ENCODE data around the gene GFRA3.
"Not testable (repeated sequence)": the region's sequence is repeated elsewhere in the genome, so short reads cannot be mapped to it uniquely, and the experiment has no call there.

Gene GFRA3

DNA sequence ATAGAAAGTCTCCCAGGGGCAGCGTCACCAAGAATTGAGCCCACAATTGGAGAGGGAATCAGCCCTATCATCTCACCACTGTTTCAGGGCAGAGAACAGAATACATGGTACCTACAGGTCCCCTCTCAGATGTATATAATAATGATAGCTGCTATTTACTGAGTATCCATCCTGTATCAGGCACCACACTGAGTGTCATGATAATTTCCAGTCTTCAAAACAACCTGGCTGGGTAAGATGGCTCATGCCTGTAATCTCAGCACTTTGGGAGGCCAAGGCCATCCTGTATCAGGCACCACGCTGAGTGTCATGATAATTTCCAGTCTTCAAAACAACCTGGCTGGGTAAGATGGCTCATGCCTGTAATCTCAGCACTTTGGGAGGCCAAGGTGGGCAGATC lies 26.6 kb downstream of the GFRA3 start:
- in situ Hi-C loops (cut with HindIII; ENCODE audit: low sequenced_read_pairs), result not testable (repeated sequence)

DNA sequence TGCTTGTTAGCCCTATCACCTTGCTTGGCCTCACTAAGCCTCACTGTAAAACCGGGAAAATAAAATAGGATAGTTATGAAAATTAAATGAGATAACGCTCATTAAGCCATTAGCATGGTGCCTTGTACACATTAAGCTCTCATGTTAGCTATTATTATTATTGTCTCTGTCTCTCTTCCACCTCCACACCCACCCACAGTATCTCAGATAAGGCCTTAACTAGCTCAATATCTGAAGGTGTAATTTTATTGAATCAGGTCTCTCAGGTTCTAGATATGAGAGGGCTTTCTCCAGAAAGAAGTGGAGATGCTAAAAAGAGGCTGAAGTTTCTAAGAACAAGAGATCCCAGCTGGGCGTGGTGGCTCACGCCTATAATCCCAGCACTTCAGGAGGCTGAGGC lies 27.6 kb downstream of the GFRA3 start:
- in situ Hi-C loops (cut with HindIII; ENCODE audit: low sequenced_read_pairs), result no loop called here

DNA sequence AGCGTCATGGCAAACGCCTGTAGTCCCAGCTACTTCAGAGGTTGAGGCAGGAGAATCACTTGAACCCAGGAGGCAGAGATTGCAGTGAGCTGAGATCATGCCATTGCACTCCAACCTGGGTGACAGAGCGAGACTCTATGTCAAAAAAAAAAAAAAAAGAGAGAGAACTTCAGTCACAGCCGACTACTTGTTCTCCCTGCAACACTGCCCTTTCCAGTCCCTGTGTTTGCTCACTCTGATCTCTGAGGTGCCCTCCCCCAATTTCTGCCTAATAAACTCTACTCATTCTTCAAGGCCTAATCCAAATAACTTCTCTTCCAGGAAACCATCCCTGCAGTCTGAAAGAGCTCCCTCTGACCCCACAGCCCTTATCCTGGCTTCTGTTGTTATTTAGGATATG lies 28.1 kb downstream of the GFRA3 start:
- in situ Hi-C loops (cut with HindIII; ENCODE audit: low sequenced_read_pairs), result no loop called here

DNA sequence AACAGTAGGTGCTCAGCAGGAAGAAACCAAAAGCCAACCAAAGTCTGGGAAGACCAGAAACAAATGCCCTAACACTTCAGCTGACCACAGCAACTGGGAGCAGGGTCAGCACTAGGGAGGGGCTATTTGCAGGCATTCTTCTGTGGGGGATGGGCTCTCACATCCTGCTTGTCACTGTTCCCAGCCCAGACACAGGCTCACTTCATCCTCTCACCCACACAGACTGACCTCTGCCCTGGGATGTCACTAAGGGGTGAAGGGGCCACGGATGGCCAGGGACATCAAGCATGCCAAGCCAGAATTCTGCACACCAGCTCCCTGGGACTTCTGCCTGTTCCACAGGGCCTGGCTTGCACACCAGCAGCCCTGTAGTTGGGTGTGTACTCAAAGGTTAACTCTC lies 28.7 kb downstream of the GFRA3 start:
- in situ Hi-C loops (cut with HindIII; ENCODE audit: low sequenced_read_pairs), result no loop called here

DNA sequence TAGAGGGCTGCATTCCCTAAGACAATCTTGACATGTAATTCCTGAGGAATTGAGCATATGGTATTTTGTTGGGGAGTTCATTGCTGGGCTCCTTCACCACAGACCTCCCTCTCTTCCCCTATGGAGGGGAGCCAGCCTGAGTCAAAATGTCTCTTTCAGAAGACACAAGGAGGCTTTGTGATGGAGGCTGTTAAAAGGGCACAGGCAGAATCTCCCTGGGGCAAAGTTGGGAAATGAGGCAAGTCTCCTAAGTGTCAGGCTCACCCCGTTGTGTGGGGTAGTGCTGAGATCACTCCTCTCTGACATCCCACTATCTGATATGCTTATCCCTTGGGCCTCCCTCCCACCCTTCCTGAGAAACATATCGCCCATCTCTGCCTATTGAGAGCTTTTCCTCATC lies 30.6 kb downstream of the GFRA3 start:
- in situ Hi-C loops (cut with HindIII; ENCODE audit: low sequenced_read_pairs), result no loop called here

DNA sequence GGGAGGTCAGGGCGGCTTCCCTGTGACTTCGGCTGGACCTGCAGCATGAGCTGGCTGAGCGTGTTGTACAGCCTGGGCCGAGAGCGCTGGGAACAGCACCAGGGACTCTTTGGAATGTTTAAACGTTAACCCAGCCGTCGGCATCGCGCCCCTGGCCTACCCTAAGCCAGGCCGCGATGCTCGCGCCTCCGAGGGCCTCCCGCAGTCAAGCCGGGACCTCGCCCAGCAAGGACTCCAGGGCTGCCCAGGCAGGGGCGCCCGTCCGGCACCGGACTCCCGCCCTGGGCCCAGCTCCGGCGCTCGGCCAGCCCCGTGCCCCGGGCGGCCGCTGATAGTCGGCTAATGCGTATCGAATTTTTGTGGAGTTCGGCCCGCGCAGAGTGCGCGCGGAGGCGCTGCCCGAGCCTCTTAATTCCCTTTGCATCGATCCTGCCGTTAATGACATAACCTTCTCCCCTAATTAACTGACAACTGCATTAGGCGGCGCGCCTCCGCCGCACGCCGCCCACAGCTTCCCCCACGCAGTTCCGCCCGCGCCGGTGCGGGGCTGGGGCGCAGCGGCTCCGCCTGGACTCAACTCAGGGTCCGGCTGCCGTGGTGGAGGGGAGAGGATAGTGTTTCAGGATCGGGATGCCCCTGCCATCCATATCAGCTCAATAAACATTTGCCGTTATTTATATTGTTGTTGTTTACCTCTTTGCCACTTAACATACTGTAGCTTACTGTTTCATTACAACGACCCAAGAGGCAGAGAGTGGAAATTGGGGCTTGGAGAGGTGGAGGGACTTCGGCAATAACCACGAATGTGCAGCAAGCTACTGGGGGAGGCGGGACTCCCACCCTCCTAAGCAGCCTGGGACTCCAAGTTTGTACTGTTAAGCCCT lies 32.5 kb downstream of the GFRA3 start:
- in situ Hi-C loops (cut with HindIII; ENCODE audit: low sequenced_read_pairs), result no loop called here

DNA sequence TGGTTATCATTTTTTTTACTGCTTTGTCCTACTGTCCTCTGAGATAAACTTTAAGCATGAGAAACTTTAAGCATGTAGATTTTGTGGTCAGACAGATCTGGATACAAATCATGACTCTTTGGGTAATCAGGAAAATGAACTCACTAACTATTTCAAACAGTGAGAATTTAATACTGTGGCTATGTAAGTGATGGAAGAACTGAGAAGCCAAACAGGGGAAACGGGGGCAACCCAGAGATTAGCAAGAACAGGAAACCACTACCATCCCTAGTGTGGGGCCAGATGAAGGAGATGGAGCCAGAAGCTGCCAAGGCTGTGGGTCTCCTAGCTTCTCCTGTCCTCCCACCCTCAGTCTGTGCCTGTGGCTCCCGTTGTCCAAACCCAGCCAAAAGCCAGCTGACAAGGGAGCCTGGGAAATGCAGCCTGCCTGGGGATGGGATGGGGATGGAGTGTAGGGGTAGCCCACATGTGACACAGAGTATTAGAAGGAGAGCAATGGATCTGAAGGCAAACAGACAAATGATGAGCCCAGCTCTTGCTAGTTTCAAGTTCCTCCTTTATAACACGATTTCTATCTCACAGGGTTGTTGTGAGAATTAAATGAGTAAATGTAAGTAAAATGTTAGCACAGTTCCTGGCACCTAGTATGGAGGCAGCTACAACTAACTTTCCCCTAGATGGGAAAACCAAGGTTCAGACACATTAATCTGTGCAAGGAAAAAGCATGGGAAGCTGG lies 33.6 kb downstream of the GFRA3 start:
- in situ Hi-C loops (cut with HindIII; ENCODE audit: low sequenced_read_pairs), result no loop called here

DNA sequence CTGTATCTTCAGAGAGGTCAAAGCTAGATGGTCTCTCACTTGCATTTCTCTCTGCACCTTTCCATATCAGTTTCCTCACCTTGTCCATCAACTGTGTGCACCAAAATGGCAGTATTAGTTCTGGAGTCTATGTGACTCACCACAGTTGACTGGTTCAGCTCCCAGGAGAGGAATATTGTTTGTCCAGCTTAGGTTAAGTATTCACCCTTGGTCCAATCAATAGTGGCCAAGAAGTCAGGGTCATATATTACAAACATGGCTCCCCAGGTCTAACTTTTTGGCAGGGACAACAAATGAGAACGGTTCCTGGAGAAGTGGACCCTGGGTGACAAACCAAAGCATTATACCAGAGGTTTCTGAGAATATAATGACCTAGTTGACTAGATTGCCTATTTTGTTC lies 36.4 kb downstream of the GFRA3 start:
- in situ Hi-C loops (cut with HindIII; ENCODE audit: low sequenced_read_pairs), result no loop called here

DNA sequence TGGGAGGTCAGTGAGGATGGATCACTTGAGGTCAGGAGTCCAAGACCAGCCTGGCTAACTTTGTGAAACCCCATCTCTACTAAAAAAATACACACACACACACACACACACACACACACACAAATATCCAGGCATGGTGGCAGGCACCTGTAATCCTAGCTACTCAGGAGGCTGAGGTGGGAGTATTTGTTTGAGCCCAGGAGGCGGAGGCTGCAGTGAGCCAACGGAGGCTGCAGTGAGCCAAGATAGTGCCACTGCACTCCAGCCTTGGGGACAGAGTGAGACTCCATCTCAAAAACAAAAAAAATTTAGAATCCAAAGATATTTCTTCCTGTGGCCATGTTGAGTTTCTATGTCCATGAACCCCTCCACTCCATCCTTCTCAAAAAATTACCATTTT lies 39.8 kb downstream of the GFRA3 start:
- in situ Hi-C loops (cut with HindIII; ENCODE audit: low sequenced_read_pairs), result no loop called here

DNA sequence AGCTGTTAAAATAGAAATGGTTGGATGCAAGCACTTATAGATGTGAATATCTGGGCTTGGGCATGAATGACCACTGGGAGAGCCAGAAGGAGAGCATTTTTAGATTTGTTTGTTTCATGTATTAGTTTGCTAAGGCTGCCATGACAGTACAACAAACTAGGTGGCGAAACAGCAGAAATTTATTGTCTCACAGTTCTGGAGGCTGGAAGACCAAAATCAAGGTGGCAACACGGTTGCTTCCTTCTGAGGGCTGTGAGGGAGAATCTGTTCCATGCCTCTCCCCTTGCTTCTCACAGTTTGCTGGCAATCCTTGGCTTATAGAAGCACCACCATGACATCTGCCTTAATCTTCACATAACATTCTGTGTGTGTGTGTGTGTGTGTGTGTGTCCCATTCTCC lies 41.1 kb downstream of the GFRA3 start:
- in situ Hi-C loops (cut with HindIII; ENCODE audit: low sequenced_read_pairs), result no loop called here

DNA sequence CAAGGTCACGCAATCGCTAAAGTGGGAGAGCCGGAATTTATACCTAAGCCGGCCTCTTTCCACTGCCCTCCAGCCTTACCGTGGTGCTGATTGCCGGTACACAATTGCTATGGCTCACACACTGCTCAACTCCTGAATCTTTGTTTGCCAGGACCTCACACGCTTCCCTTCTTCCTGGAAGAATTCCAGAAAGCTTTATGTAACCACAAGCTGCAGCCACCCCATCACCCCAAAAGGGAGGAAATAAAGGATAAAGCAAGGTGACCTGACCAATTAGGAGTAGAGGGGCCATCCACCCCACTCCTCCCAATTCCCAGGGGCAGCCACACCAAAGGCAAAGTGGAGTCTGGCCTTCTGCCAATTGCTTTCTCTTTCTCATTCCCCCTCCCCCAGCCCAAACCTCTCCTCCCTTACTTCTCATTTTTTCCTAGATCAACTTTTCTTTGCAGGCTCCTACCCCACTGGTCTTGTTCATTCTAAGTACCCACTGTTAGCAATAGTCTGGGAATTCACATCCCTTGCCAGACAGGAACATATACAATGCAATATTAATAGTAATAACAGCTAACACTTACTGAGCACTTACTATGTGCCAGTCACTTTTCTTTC lies 43.3 kb downstream of the GFRA3 start:
- in situ Hi-C loops (cut with HindIII; ENCODE audit: low sequenced_read_pairs), result no loop called here

DNA sequence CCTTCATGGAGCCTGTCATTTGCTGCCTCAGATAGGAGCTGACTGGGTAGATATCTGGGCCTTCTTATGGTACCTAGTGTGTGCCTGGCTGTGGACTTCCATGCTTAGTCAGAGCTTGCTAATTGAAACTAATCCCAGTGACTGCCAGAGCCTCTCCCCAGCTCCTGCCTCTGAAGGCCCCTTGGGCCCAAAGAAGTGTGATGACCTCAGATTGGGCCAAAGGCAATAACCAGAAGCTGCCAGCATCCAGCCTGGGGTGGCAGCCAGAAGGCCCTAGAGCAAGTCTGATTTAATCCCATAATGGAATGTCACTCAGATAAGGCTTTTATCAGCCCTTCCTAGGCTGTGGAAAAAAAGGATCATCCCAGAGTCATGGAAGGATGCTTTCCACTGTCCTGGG lies 44.2 kb downstream of the GFRA3 start:
- in situ Hi-C loops (cut with HindIII; ENCODE audit: low sequenced_read_pairs), result no loop called here

DNA sequence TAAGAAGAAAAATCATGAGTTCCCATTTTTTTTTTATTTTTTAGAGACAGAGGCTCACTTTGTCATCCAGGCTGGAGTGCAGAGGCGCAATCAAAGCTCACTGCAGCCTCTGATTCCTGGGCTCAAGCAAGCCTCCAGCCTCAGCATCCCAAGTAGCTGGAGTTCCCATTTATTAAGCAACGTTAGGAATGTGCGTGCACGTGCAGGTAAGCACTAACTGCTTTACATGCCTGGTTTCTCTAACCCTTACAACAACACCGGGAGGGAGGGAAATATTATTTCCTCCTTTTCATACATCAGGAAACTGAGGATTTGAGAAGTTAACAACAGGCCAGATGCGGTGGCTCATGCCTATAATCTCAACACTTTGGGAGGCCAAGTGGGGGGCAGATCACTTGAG lies 45.0 kb downstream of the GFRA3 start:
- in situ Hi-C loops (cut with HindIII; ENCODE audit: low sequenced_read_pairs), result no loop called here

DNA sequence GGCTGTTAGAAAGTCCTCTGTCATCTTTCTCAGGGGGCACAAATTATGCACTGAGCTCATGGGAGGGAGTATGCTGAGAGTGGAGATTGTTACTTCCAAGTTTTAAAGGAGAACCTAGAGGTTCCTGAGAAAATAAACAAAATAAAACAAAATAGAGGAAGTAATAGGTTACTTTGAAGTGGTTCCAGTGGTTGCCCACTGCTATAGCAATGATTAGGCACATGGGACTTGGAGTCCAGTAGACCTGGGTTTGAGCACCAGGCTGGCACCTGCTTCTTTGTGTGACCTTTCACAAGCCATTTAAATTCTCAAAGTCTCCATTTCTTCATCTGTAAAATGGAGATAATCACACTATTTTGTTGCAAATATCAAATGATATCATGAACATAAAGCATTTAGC lies 47.5 kb downstream of the GFRA3 start:
- in situ Hi-C loops (cut with HindIII; ENCODE audit: low sequenced_read_pairs), result no loop called here

DNA sequence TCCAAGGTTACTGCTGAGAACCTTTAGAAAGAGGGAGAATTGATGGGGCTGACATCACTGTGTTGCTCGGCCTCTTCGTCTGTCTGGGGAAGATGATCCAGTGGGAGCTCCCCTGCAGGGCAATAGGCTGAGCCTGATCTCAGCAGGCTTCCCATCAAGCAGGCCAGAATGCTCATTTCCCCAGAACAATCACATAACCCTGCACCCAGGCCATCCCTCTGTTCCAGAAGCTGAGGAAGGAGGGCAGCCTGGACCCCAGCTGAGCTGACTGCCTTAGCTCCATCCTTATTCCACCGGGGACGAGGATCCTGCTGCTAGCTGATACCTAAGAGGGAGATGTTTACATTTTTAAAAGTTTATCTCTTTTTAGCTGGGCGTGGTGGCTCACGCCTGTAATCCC lies 49.7 kb downstream of the GFRA3 start:
- in situ Hi-C loops (cut with HindIII; ENCODE audit: low sequenced_read_pairs), result no loop called here

DNA sequence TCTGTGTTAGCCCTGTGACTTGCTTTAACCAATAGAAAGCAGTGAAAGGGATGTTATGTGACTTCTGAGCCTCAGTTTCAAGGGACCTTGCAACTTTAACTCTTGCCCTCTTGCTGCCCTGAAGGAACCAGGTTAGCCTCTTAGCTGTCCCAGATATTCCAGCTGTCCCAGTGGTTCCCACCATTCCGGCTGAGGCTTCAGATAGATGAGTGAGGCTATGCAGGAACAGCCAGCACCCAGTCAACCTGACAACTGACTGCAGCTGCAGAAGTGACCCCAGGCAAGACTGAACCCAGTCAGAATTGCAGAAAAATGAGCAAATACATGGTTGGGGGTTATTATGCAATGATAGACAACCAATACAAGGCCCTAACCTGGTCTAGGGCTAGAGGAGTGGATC lies 50.9 kb downstream of the GFRA3 start:
- in situ Hi-C loops (cut with HindIII; ENCODE audit: low sequenced_read_pairs), result no loop called here

DNA sequence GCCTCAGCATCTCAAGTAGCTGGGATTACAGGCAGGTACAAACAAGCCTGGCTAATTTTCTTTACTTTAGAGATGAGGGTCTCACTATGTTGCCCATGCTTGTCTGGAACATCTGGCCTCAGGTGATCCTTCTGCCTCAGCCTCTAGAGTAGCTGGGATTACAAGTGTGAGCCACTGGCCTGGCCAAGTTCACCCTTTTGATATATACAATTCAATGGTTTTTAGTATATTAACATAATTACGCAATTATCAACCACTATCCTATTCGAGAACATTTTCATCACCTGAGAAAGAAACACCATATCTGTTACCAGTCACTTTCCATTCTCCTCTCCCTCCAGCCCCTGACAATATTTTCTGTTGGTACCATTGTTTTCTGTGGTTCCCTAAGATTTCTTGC lies 57.6 kb downstream of the GFRA3 start:
- in situ Hi-C loops (cut with HindIII; ENCODE audit: low sequenced_read_pairs), result no loop called here

DNA sequence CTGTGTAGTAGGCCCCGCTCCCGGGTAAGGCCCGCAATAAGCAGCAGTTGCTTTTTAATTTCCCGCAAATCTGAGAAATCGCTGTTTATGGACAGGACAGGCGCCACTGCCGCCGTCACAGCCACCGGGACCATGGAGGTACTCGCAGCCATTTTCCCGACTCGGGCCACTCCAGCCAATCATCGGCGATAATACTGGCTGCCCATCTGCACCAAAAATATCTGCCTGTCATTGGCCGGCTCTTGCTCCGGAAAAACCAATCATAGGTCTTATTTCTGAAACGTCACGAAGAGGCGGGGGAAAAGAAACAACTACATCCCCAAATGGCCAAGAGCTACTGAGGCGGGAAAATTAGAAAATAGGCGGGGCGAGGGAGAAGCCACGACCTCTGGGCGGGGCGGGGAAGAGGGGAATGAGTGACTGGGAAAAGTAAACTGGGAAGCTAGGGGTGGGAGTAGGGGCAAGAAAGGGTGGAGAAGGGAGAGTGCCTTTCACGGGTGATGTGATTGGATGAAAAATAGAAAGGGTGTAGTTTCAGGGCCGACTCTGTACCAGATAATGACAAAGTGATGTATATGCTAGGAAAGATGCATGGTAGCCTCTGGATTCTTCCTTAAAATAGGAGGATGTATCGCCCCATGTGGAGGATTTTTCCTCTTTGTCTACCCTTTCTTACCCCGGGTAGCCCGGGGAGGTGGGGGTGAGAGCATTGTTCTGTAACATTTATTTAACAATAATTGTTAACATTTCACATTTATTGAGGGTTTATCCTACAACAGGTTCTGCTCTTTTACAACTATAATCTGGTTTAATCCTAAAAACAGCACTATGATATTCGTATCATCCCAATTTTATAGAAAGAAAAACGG lies 61.0 kb downstream of the GFRA3 start, which contains the start of gene CDC23:
TSS of gene CDC23 (minus strand) at position 163 of the 869 bp plus-strand sequence. CDS start at position 152, 11 bp downstream.
- in situ Hi-C loops (cut with HindIII; ENCODE audit: low sequenced_read_pairs), result no loop called here

DNA sequence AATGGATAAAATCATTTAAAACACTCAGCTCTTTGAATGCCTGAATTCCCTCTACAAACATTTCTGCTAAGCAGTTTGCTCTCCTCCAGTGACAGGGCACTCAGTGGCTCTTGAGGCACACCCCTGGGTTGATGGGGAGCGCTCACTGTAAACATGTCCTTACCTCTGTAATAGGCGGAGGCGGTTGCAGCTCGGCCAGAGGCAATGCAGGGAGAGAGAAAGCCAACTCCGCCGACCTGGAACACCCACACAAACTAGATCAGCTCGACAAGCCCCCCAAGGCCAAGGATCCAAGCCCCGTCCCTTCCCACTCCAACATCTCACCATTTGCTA lies 61.6 kb downstream of the GFRA3 start:
- in situ Hi-C loops (cut with HindIII; ENCODE audit: low sequenced_read_pairs), result no loop called here

DNA sequence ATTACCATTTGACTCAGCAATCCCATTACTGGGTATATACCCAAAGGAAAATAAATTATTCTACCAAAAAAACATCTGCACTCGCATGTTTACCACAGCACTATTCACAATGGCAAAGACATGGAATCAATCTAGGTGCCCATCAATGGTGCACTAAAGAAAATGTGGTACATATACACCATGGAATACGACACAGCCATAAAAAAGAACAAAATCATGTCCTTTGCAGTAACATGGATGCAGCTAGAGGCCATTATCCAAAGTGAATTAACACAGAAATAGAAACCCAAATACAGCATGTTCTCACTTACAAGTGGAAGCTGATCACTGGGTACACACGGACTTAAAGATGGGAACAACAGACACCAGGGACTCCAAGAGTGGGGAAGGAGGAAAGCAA lies 63.4 kb downstream of the GFRA3 start:
- in situ Hi-C loops (cut with HindIII; ENCODE audit: low sequenced_read_pairs), result no loop called here

Measured in DLD1 (cell line).